Hematopoietic multipotent progenitor cell treated with erythropoietin and hydrocortisone succinate and interleukin-3 and kit ligand, for 17 days (in vitro differentiated cells): Measurements from ENCODE around the gene FGF18.

Experiments used
- DNase-seq: peaks from one replicate; pipeline ENCODE4 v3.0.0-alpha.2; 2015; ENCODE audit warnings: low spot score

FGF18 gene

GRCh38 chr5:171442287-171443042, 23.0 kb downstream of the FGF18 start:
- no peak for DNase-seq

- DNase-seq, result no peak
These were observed 25.1 kb downstream of the FGF18 start for GRCh38 chr5:171444582-171444981.

GRCh38 chr5:171445644-171446516, 26.4 kb downstream of the FGF18 start:
- no peak for DNase-seq

- DNase-seq, result no peak
These were observed 27.8 kb downstream of the FGF18 start for GRCh38 chr5:171447226-171447625.

- no peak for DNase-seq
These were observed 30.0 kb downstream of the FGF18 start for GRCh38 chr5:171449426-171449825.

GRCh38 chr5:171450423-171451331, 31.2 kb downstream of the FGF18 start:
- DNase-seq, result no peak

- DNase-seq, result no peak
These were observed 32.0 kb downstream of the FGF18 start for GRCh38 chr5:171451421-171451820.

GRCh38 chr5:171453056-171453725, 33.7 kb downstream of the FGF18 start:
- DNase-seq, result no peak

GRCh38 chr5:171453988-171454387, 34.5 kb downstream of the FGF18 start:
- no peak for DNase-seq

- no peak for DNase-seq
These were observed 35.1 kb downstream of the FGF18 start for GRCh38 chr5:171454549-171454948.

GRCh38 chr5:171455522-171455921, 36.1 kb downstream of the FGF18 start:
- no peak for DNase-seq

GRCh38 chr5:171457208-171457981, 37.9 kb downstream of the FGF18 start:
- DNase-seq, result no peak

GRCh38 chr5:171459839-171460238, 40.4 kb downstream of the FGF18 start:
- DNase-seq, result no peak

GRCh38 chr5:171462136-171462927, 42.9 kb downstream of the FGF18 start:
- no peak for DNase-seq

- DNase-seq, result no peak
These were observed 43.7 kb downstream of the FGF18 start for GRCh38 chr5:171462928-171463861.

- DNase-seq, result no peak
These were observed 44.4 kb downstream of the FGF18 start for GRCh38 chr5:171463862-171464229.

- DNase-seq, result no peak
These were observed 45.4 kb downstream of the FGF18 start for GRCh38 chr5:171464829-171465228.

- no peak for DNase-seq
These were observed 47.7 kb downstream of the FGF18 start for GRCh38 chr5:171467107-171467506.

- DNase-seq, result no peak
These were observed 49.9 kb downstream of the FGF18 start for GRCh38 chr5:171469326-171469725.
